Hepatocyte (in vitro differentiated cells): ENCODE measurements around the gene ZFAND2A. TPM values are rescaled to one million over a fixed set of nuclear protein-coding genes. Genes with fewer than 3 reads are reported as not detected.
A peak's percentile ranks its signal among the peaks of the same experiment; 100 is the strongest.

Source experiments
- DNase-seq: peaks from one replicate; pipeline ENCODE4 v3.0.0-alpha.2; 2016; ENCODE audit warnings: low spot score
- H2AFZ ChIP-seq: fragments of 200-600 bp; sonication (generic); 2 replicates; pipeline ENCODE4 v1.6.0; 2016; ENCODE audit warnings: antibody characterized with exemption, mild to moderate bottlenecking
- H3K27ac ChIP-seq: fragments of 200-600 bp; sonication (generic); 2 replicates; pipeline ENCODE4 v1.5.1; 2016; ENCODE audit warnings: mild to moderate bottlenecking
- H3K27me3 ChIP-seq: fragments of 200-600 bp; sonication (generic); 2 replicates; pipeline ENCODE4 v1.6.1; 2016
- H3K36me3 ChIP-seq: fragments of 200-600 bp; sonication (generic); replicated peaks from 2 replicates; pipeline ENCODE4 v1.5.1; 2016; ENCODE audit warnings: low read depth; ENCODE audit not compliant: insufficient read depth
- H3K4me1 ChIP-seq: fragments of 200-600 bp; sonication (generic); 2 replicates; pipeline ENCODE4 v1.5.1; 2016; ENCODE audit warnings: mild to moderate bottlenecking, moderate library complexity; ENCODE audit not compliant: insufficient read depth
- H3K4me2 ChIP-seq: fragments of 200-600 bp; sonication (generic); 2 replicates; pipeline ENCODE4 v1.6.0; 2016
- H3K4me3 ChIP-seq: fragments of 200-600 bp; sonication (generic); 2 replicates; pipeline ENCODE4 v1.5.1; 2016; ENCODE audit warnings: mild to moderate bottlenecking
- H3K79me2 ChIP-seq: fragments of 200-600 bp; sonication (generic); 2 replicates; pipeline ENCODE4 v1.6.0; 2017; ENCODE audit warnings: mild to moderate bottlenecking
- H3K9me2 ChIP-seq: fragments of 200-600 bp; sonication (generic); replicated peaks from 2 replicates; pipeline ENCODE4 v1.6.0; 2017; ENCODE audit warnings: mild to moderate bottlenecking; ENCODE audit not compliant: insufficient read depth
- H3K9me3 ChIP-seq: fragments of 200-600 bp; sonication (generic); 2 replicates; pipeline ENCODE4 v1.5.1; 2016; ENCODE audit warnings: low read depth, mild to moderate bottlenecking
- H4K20me1 ChIP-seq: fragments of 200-600 bp; sonication (generic); 2 replicates; pipeline ENCODE4 v1.6.0; 2016; ENCODE audit warnings: mild to moderate bottlenecking; ENCODE audit not compliant: insufficient read depth, poor library complexity, severe bottlenecking
- EZH2 ChIP-seq: fragments of 200-600 bp; sonication (generic); IDR thresholded peaks from 2 replicates; pipeline ENCODE4 v1.6.1; 2016; ENCODE audit warnings: antibody characterized with exemption, mild to moderate bottlenecking, borderline replicate concordance
- EZH2phosphoT487 ChIP-seq: fragments of 200-600 bp; sonication (generic); IDR thresholded peaks from one replicate; pipeline ENCODE4 v1.6.1; 2018; ENCODE audit warnings: antibody characterized with exemption, mild to moderate bottlenecking, low read depth, moderate library complexity; ENCODE audit not compliant: unreplicated experiment, severe bottlenecking
- WGBS: methylation state at CpG from one replicate; pipeline ENCODE4 v1.1.6; 2016; ENCODE audit warnings: low lambda C conversion rate; ENCODE audit errors: missing lambda C conversion rate; 5-methylcytosine and 5-hydroxymethylcytosine counted together
- polyA plus RNA-seq: library from polyadenylated mRNA; unstranded; fragments of >200 nt; fragmentation: Nextera tagmentation; extraction: Ambion mirVana; gene quantifications from 2 replicates; pipeline ENCODE4 v1.2.1, GENCODE V29; 2016
- total RNA-seq: library from RNA; depleted of rRNA; stranded (reverse); fragments of >200 nt; gene quantifications from 2 replicates; pipeline ENCODE4 v1.2.3, GENCODE V29; 2014
- TF ChIP-seq, protein P1 (sequence below): fragments of 200-600 bp; sonication (generic); IDR thresholded peaks from 2 replicates; pipeline ENCODE4 v1.5.1; 2016; ENCODE audit warnings: antibody characterized with exemption, mild to moderate bottlenecking; ENCODE audit not compliant: poor library complexity

The ZFAND2A gene
- total and polyA plus RNA-seq, 2 experiments from 2014 or later, result 35.4 to 54.3 TPM

DNA sequence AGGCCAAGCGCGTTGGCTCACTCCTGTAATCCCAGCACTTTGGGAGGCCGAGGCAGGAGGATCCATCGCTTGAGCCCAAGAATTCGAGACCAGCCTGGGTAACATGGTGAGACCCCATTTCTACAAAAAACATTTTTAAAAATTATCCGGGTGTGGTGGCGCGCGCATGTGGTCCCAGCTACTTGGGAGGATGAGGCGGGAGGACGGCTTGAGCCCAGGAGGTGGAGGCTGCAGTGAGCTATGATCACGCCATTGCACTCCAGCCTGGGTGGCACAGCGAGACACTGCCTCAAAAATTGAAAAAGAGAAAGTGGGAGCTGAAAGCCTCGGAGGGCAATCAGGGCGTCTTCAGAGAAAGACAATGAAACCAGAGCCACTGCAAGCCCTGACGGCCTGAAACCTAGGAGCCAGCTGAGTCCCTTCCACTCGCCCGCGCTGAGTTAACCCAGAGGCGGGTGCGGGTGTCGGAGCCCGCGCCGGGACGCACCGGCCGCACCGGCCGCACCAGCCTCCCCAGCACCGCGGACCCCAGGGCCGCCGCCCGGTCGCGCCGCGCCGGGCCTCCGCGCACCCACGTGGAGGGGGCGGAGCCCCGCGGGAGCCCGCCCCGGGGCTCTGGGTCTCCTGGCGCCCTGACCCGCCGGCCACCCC lies 22.4 kb downstream of the ZFAND2A start:
- Histone ChIP-seq H3K4me1 (peaks cover 10% of the 10 kb centered on the region), H3K4me2 (peak overlapping the region; percentile 91), H3K4me3 (peak overlapping the region; percentile 59), H4K20me1 (no peaks in the 10 kb centered on the region), H3K36me3 (no peaks in the 10 kb centered on the region), H3K9me3 (no peaks in the 10 kb centered on the region), H3K27ac (peak overlapping the region; percentile 70), H3K9me2 (no peaks in the 10 kb centered on the region), H2AFZ (peak overlapping the region; percentile 65), H3K27me3 (no peaks in the 10 kb centered on the region), H3K79me2 (peaks cover 31% of the 10 kb centered on the region)
- TF ChIP-seq, protein P1, sequence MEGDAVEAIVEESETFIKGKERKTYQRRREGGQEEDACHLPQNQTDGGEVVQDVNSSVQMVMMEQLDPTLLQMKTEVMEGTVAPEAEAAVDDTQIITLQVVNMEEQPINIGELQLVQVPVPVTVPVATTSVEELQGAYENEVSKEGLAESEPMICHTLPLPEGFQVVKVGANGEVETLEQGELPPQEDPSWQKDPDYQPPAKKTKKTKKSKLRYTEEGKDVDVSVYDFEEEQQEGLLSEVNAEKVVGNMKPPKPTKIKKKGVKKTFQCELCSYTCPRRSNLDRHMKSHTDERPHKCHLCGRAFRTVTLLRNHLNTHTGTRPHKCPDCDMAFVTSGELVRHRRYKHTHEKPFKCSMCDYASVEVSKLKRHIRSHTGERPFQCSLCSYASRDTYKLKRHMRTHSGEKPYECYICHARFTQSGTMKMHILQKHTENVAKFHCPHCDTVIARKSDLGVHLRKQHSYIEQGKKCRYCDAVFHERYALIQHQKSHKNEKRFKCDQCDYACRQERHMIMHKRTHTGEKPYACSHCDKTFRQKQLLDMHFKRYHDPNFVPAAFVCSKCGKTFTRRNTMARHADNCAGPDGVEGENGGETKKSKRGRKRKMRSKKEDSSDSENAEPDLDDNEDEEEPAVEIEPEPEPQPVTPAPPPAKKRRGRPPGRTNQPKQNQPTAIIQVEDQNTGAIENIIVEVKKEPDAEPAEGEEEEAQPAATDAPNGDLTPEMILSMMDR, result no peak
- no peak for TF ChIP-seq EZH2phosphoT487
- no peak for TF ChIP-seq EZH2
- WGBS, result 10% methylated on average over 35 of the region's 51 CpGs
- DNase-seq, result no peak

GRCh38 chr7:1136841-1137516 lies 23.0 kb downstream of the ZFAND2A start:
- H3K9me3 ChIP-seq, result no peaks in the 10 kb centered on the region
- WGBS, result 21% methylated on average over 9 of the region's 9 CpGs
- no peaks in the 10 kb centered on the region for H4K20me1 ChIP-seq
- H3K9me2 ChIP-seq, result no peaks in the 10 kb centered on the region
- no peaks in the 10 kb centered on the region for H3K27me3 ChIP-seq
- peak overlapping the region; percentile 91 for H3K4me2 ChIP-seq
- peaks cover 10% of the 10 kb centered on the region for H3K4me1 ChIP-seq
- peak overlapping the region; percentile 59 for H3K4me3 ChIP-seq
- TF ChIP-seq, protein P1, result no peak
- TF ChIP-seq EZH2phosphoT487, result no peak
- no peak for TF ChIP-seq EZH2
- peaks cover 36% of the 10 kb centered on the region for H3K79me2 ChIP-seq
- H2AFZ ChIP-seq, result peak overlapping the region; percentile 65
- DNase-seq, result no peak
- H3K27ac ChIP-seq, result no peak overlapping the region
- no peaks in the 10 kb centered on the region for H3K36me3 ChIP-seq

DNA sequence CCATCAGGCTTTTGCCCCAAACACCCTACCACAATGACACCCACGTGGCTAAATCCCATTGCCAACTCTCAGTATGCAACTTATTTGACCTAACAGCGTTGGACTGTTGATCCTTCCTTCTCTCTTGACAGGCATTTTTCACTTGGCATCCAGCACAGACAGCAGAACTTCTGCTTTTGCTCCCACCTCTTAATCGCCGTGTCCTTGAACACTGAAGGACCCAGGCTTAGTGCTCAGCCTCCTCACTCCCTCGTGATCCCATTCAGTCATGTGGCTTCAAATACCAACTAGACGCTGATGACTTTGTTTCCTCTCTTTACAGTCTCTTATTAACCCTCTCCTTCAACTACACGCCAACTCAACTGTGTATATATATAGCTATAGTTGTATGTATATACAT lies 25.0 kb downstream of the ZFAND2A start:
- no peaks in the 10 kb centered on the region for H3K9me3 ChIP-seq
- H3K4me3 ChIP-seq, result no peak overlapping the region
- H3K79me2 ChIP-seq, result peaks cover 44% of the 10 kb centered on the region
- no peaks in the 10 kb centered on the region for H3K27me3 ChIP-seq
- WGBS, result 87% methylated on average over 7 of the region's 7 CpGs
- H3K9me2 ChIP-seq, result no peaks in the 10 kb centered on the region
- peaks cover 2% of the 10 kb centered on the region for H4K20me1 ChIP-seq
- H3K4me1 ChIP-seq, result peaks cover 10% of the 10 kb centered on the region
- no peak for TF ChIP-seq EZH2phosphoT487
- TF ChIP-seq, protein P1, result no peak
- TF ChIP-seq EZH2, result no peak
- H3K36me3 ChIP-seq, result no peaks in the 10 kb centered on the region
- no peak for DNase-seq
- no peak overlapping the region for H3K4me2 ChIP-seq
- H3K27ac ChIP-seq, result no peak overlapping the region
- H2AFZ ChIP-seq, result no peak overlapping the region
